Heart right ventricle (tissue), 16 donors: ENCODE results near the gene GNPTG. TPM values are rescaled to one million over a fixed set of nuclear protein-coding genes. Genes with fewer than 3 reads are reported as not detected.
A peak's percentile ranks its signal among the peaks of the same experiment; 100 is the strongest.

Experiments used
- ATAC-seq, 8 donors: fragments of 200-7000 bp; cut with Tn5 transposase; one replicate each; pipeline ENCODE4 v1.9.1; 2020; ENCODE audit warnings: mild to moderate bottlenecking in 8 of 8, moderate library complexity in 8 of 8, moderate number of reproducible peaks in 1 of 8
- DNase-seq, 2 donors: peaks; one replicate each; pipeline ENCODE4 v3.0.0-alpha.2; 2020
- H3K27ac ChIP-seq, 10 donors: fragments of 200-600 bp; sonication (generic) in 2 of 10; one replicate each; pipeline versions ENCODE4 v1.5.0 to v1.8.0; 2020 to 2022; ENCODE audit warnings: mild to moderate bottlenecking in 3 of 10
- H3K27me3 ChIP-seq, 7 donors: fragments of 200-600 bp; one replicate each; pipeline ENCODE4 v1.8.0; 2021 to 2022; ENCODE audit warnings: mild to moderate bottlenecking in 2 of 7
- H3K36me3 ChIP-seq, 9 donors: fragments of 200-600 bp; sonication (generic) in 1 of 9; one replicate each; pipeline versions ENCODE4 v1.5.0 to v1.8.0; 2020 to 2022; ENCODE audit warnings: mild to moderate bottlenecking in 2 of 9
- H3K4me1 ChIP-seq, 9 donors: fragments of 200-600 bp; sonication (generic) in 1 of 9; one replicate each; pipeline versions ENCODE4 v1.5.0 to v1.8.0; 2020 to 2022; ENCODE audit warnings: mild to moderate bottlenecking in 4 of 9
- H3K4me3 ChIP-seq, 10 donors: fragments of 200-600 bp; sonication (generic) in 2 of 10; one replicate each; pipeline versions ENCODE4 v1.5.0 to v1.8.0; 2020 to 2022; ENCODE audit warnings: mild to moderate bottlenecking in 7 of 10, moderate library complexity in 2 of 10
- H3K9me3 ChIP-seq, 11 donors: fragments of 200-600 bp in 10 of 11; sonication (generic) in 2 of 11; one replicate each; pipeline versions ENCODE4 v1.5.0 to v1.8.0; 2013 to 2022; ENCODE audit warnings: mild to moderate bottlenecking in 2 of 11, control low read depth in 1 of 11, moderate library complexity in 1 of 11
- CTCF ChIP-seq, 9 donors: fragments of 200-600 bp; sonication (generic) in 2 of 9; IDR thresholded peaks; one replicate each; pipeline versions ENCODE4 v1.5.0 to v1.8.0; 2021 to 2022; ENCODE audit warnings: antibody characterized with exemption in 9 of 9, mild to moderate bottlenecking in 5 of 9, moderate library complexity in 1 of 9
- WGBS, 2 donors: extraction: QIAGEN DNeasy Blood & Tissue Kit; methylation state at CpG; one replicate each; pipeline ENCODE4 v1.1.7; 2013; ENCODE audit warnings: inconsistent platforms in 1 of 2; 5-methylcytosine and 5-hydroxymethylcytosine counted together
- intact Hi-C, 10 donors: fragments of 100-400 bp; cut with DNase I; formaldehyde crosslinking; loops; one replicate each; pipeline versions ENCODE4 v1.11.1 to v1.14.2; 2022
- polyA plus RNA-seq, 2 donors: library from polyadenylated mRNA; stranded (reverse); fragments of 200-250 nt; gene quantifications; one replicate each; pipeline ENCODE4 v1.2.3, GENCODE V29; 2013
- total RNA-seq, 10 donors: library from RNA; stranded (reverse); fragmentation: NEBNext Ultra II Directional in 3 of 10; extraction: Animal tissue kit (Norgen Biotek cat#: 25700) in 3 of 10; gene quantifications; one replicate each; pipeline versions ENCODE4 v1.2.1 to v1.2.4, GENCODE V29; 2021 to 2023
- donor health status: Arrhythmogenic right ventricular cardiomyopathy.
- donor health status: ischemic (EF 13 %, LVEDD 7.1; RV severe dilation, severe dysfunction).
- donor health status: healthy with polysubstance abuse.
- donor health status: DM: no; HTN: yes; CAD: no.
- donor health status: DM: no; HTN: no; CAD: no.
- donor health status: ischemic (EF 25% LVEDD 6.9; RV normal size, moderate dysfunction).
- donor health status: ischemic (EF 25% LVEDD 5.7; RV mildly dilated, moderate dysfunction).
- donor health status: healthy.
- donor health status: DM: yes; HTN: yes; CAD: no.
- donor health status: Ischemic cardiomyopathy.
- donor health status: ischemic (EF 35%, LVEDD 5.7; RV mildly dilated, moderate dysfunction).
- donor health status: nonischemic (EF 11% LVEDD 7.7; RV severe dilation, severe dysfunction).
- donor health status: DM: yes; HTN: yes; CAD: no.
- donor health status: PGD.
- donor health status: ischemic (EF 29% LVEDD 5.4; RV normal size, mild dysfunction).
- donor health status: nonischemic (EF 23%, LVEDD 6.1; RV moderate dilation, normal function).

The GNPTG gene
- total and polyA plus RNA-seq, 12 donors, result 24.8 to 56.3 (median 31.8) TPM

- ATAC-seq (no peak), DNase-seq (peak in 1 of 2 donors; percentile 2)
- Histone ChIP-seq H3K27ac (no peak overlapping the region), H3K4me3 (no peak overlapping the region), H3K4me1 (peaks cover 0 to 4% (median 0%) of the 10 kb centered on the region in 9 donors), H3K9me3 (no peaks in the 10 kb centered on the region), H3K27me3 (no peaks in the 10 kb centered on the region), H3K36me3 (peaks cover 0 to 91% (median 28%) of the 10 kb centered on the region in 9 donors)
- TF ChIP-seq CTCF (IDR thresholded peaks at IDR 0.05), result no peak
- 94 to 95% methylated on average over 43 of the region's 43 CpGs for WGBS, 2 donors
- intact Hi-C loops, result no loop called here
These were observed 10.1 kb downstream of the GNPTG start for GRCh38 chr16:1361685-1362360.

GRCh38 chr16:1362807-1363206 lies 11.1 kb downstream of the GNPTG start:
- no peaks in the 10 kb centered on the region for H3K9me3 ChIP-seq
- WGBS, 2 donors, result 87 to 91% methylated on average over 11 of the region's 11 CpGs
- peaks cover 0 to 3% (median 0%) of the 10 kb centered on the region in 9 donors for H3K4me1 ChIP-seq
- peak in 1 of 2 donors; percentile 5 for DNase-seq
- H3K36me3 ChIP-seq, result peaks cover 0 to 96% (median 32%) of the 10 kb centered on the region in 9 donors
- no peak overlapping the region for H3K4me3 ChIP-seq
- no peak for ATAC-seq
- TF ChIP-seq CTCF (IDR thresholded peaks at IDR 0.05), result no peak
- no peaks in the 10 kb centered on the region for H3K27me3 ChIP-seq
- H3K27ac ChIP-seq, result no peak overlapping the region
- intact Hi-C loops, result no loop called here

GRCh38 chr16:1363501-1364041 lies 11.8 kb downstream of the GNPTG start:
- intact Hi-C loops, result no loop called here
- DNase-seq (peak in 1 of 2 donors; percentile 58), ATAC-seq (peak in 7 of 8 donors; percentile 54 to 76 (median 73))
- Histone ChIP-seq H3K27me3 (no peaks in the 10 kb centered on the region), H3K36me3 (peaks cover 0 to 93% (median 32%) of the 10 kb centered on the region in 9 donors), H3K4me3 (no peak overlapping the region), H3K4me1 (no peaks in the 10 kb centered on the region), H3K9me3 (no peaks in the 10 kb centered on the region), H3K27ac (no peak overlapping the region)
- 49 to 54% methylated on average over 18 of the region's 18 CpGs for WGBS, 2 donors
- TF ChIP-seq CTCF (IDR thresholded peaks at IDR 0.05), result peak; percentile 46 to 91 (median 73)

- Histone ChIP-seq H3K9me3 (no peaks in the 10 kb centered on the region), H3K27me3 (no peaks in the 10 kb centered on the region), H3K27ac (no peak overlapping the region), H3K36me3 (peaks cover 0 to 93% (median 32%) of the 10 kb centered on the region in 9 donors), H3K4me1 (no peaks in the 10 kb centered on the region), H3K4me3 (no peak overlapping the region)
- WGBS, 2 donors, result 91 to 92% methylated on average over 22 of the region's 22 CpGs
- ATAC-seq, result no peak
- peak in 1 of 2 donors; percentile 7 for DNase-seq
- intact Hi-C loops, result no loop called here
- TF ChIP-seq CTCF (IDR thresholded peaks at IDR 0.05), result no peak
These were observed 12.8 kb downstream of the GNPTG start for GRCh38 chr16:1364510-1364909.
